ENCODE results near the gene NTRK1. TPM values are rescaled to one million over a fixed set of nuclear protein-coding genes. Genes with fewer than 3 reads are reported as not detected.

NTRK1 gene
- total RNA-seq, 1 experiment from 2014 or later = 0.89 TPM

DNA sequence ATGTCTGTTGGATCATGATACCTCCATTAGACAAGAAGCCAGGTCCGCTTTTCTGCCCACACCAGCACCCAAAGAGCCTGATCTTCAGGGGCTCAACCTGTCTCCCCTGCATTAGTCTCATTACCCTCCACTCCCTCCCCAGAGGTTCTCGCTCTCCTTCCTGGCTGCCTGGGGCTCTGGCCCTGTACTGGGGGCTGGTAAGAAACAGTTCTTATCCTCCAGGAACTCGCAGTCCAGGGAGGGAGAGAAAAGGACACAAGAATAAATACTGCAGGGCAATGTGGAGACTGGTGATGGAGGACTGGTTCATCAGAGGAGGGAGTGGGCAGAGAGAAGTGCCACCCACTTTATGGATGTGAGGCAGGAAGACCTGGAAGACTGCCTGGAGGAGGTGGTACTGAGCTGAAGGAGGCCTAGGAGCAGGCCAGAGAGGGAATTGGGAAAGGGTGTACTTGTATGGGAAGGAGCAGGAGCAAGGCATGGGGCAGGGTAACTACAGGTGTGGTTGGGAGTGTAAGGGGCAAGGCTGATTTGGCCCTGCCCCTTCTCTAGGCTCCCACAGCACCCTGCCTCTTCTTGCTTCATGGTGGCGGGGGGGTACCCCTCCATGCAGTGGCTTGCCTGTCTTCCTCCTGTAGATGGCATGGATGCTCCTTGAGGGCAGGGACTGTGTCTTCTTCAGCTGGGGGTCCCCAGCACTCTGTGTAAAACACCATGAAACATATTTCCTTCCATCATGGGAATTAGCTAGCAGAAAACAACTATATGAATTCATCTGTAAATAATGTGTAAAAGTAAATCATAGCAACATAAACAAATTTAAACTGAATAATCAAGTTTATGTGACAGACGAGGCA lies 64.7 kb downstream of the NTRK1 start (continued):
- TF ChIP-seq SP1 (IDR thresholded peaks at IDR 0.05; ENCODE audit: low read depth) (no peak), YY1 (IDR thresholded peaks at IDR 0.05; ENCODE audit: extremely low read depth, insufficient replicate concordance, low read depth, low read length) (no peak), EZH2 (IDR thresholded peaks at IDR 0.05) (no peak), SIN3A (IDR thresholded peaks at IDR 0.05; ENCODE audit: low read depth) (no peak), CBX3 (IDR thresholded peaks at IDR 0.05; ENCODE audit: low read depth) (no peak), RAD21 (IDR thresholded peaks at IDR 0.05; ENCODE audit: low read depth) (no peak)

DNA sequence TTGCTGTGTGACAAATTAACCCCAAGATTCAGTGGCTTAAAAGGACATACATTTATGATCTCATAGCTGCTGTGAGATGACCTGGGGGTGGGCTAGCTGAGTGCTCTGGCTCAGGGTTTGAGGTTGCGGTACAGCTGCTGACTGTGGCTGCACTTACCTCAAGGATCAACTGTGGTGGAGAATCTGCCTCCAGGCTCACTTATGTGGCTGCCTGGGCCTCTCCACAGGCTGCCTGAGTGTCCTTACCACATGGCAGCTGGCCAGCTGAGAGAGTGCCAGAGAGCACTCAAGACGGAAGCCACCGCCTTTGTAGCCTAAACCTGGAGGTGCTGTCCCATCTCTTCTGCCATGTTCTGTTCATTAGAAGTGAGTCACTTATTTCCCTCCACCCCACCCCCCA lies 65.5 kb downstream of the NTRK1 start:
- intact Hi-C loops (cut with micrococcal nuclease) = loop anchor here (5.0 to 10.0 kb wide), 3 partner anchors 129 to 301 kb away; no protein-coding TSS in a partner anchor
- Histone ChIP-seq H3K9me2 (ENCODE audit: insufficient read depth) (no peaks in the 10 kb centered on the region), H3K27ac (ENCODE audit: low read depth, low read length) (no peak overlapping the region), H4K20me1 (ENCODE audit: insufficient read depth) (no peaks in the 10 kb centered on the region), H3K4me3 (replicated peaks in 1 of 2; ENCODE audit: low read depth in 1 of 2, low read length in 2 of 2) (peak overlapping the region in 1 of 2 experiments; percentile 27; a peak in 2 of 4 replicates), H3K79me2 (ENCODE audit: insufficient read depth, low read length) (no peaks in the 10 kb centered on the region), H3K9me3 (ENCODE audit: control insufficient read depth in 1 of 2, insufficient read depth in 1 of 2, low read depth in 1 of 2, low read length in 2 of 2) (no peaks in the 10 kb centered on the region), H3K4me2 (ENCODE audit: low read length) (peak overlapping the region; percentile 93), H2AFZ (ENCODE audit: low read depth, low read length, poor library complexity, severe bottlenecking) (no peak overlapping the region), H3K36me3 (ENCODE audit: control insufficient read depth in 1 of 2, insufficient read depth in 2 of 2, low read length in 2 of 2) (no peaks in the 10 kb centered on the region), H3K27me3 (ENCODE audit: insufficient read depth, low read length) (peaks cover 16% of the 10 kb centered on the region; the same call in 1 of the 2 replicates), H3K4me1 (ENCODE audit: control insufficient read depth in 1 of 2, insufficient read depth in 2 of 2, low read length in 2 of 2) (peaks cover 20 to 31% of the 10 kb centered on the region in 2 experiments), H3K9ac (ENCODE audit: low read length) (peak overlapping the region; percentile 33; the same call in 1 of the 2 replicates)
- ATAC-seq (peak; percentile 50), DNase-seq (ENCODE audit: low read depth, low spot score) (peak; percentile 86)
- ChIA-PET CTCF (interaction anchor here (0.9 to 4.0 kb wide), 6 partner anchors 30 to 231 kb away, joined by 3 to 62 read pairs (median 4); partner anchors contain the start of genes INSRR, NTRK1 and PEAR1), RAD21 (ENCODE audit: low non-redundant PET in 1 of 2, low total read pairs in 2 of 2, uncharacterized antibody in 2 of 2, unreplicated experiment in 2 of 2) (interaction anchor here (0.6 to 1.1 kb wide), 3 partner anchors 33 to 236 kb away, joined by 3 to 4 read pairs (median 3); no protein-coding TSS in a partner anchor), POLR2A (interaction anchor here (0.6 kb wide), 1 partner anchor 60 kb away, joined by 3 read pairs; no protein-coding TSS in a partner anchor)
- TF ChIP-seq POLR2AphosphoS5 (IDR thresholded peaks at IDR 0.05; ENCODE audit: low read depth, low read length) (peak; percentile 60), YY1 (IDR thresholded peaks at IDR 0.05; ENCODE audit: extremely low read depth, insufficient replicate concordance, low read depth, low read length) (no peak), TCF7L2 (IDR thresholded peaks at IDR 0.05; ENCODE audit: borderline replicate concordance, extremely low read depth, insufficient read depth, insufficient read length) (peak; percentile 86)
- TF ChIP-seq, protein P1, sequence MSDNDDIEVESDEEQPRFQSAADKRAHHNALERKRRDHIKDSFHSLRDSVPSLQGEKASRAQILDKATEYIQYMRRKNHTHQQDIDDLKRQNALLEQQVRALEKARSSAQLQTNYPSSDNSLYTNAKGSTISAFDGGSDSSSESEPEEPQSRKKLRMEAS (IDR thresholded peaks at IDR 0.05) = peak; percentile 50; the same call in 1 of the 2 replicates
- TF ChIP-seq, protein P2, sequence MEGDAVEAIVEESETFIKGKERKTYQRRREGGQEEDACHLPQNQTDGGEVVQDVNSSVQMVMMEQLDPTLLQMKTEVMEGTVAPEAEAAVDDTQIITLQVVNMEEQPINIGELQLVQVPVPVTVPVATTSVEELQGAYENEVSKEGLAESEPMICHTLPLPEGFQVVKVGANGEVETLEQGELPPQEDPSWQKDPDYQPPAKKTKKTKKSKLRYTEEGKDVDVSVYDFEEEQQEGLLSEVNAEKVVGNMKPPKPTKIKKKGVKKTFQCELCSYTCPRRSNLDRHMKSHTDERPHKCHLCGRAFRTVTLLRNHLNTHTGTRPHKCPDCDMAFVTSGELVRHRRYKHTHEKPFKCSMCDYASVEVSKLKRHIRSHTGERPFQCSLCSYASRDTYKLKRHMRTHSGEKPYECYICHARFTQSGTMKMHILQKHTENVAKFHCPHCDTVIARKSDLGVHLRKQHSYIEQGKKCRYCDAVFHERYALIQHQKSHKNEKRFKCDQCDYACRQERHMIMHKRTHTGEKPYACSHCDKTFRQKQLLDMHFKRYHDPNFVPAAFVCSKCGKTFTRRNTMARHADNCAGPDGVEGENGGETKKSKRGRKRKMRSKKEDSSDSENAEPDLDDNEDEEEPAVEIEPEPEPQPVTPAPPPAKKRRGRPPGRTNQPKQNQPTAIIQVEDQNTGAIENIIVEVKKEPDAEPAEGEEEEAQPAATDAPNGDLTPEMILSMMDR (IDR thresholded peaks at IDR 0.05 in 2 of 3, conservative IDR thresholded peaks at IDR 0.05 in 1 of 3; ENCODE audit: borderline replicate concordance in 1 of 3, insufficient read depth in 1 of 3, low read depth in 2 of 3, low read length in 2 of 3) = no peak
- BruUV-seq (replicated peaks) = no TSS peak

All from HCT116 (cell line).